WTC11 (cell line): Measurements from ENCODE around the gene ELANE.

Experiments
- CREB1 ChIP-seq: sonication (generic); formaldehyde crosslinking; IDR thresholded peaks from 2 replicates; pipeline ENCODE4 v1.8.0; 2023; ENCODE audit warnings: mild to moderate bottlenecking, missing genetic modification reagents
- FOXJ3 ChIP-seq: sonication (generic); formaldehyde crosslinking; IDR thresholded peaks from 2 replicates; pipeline ENCODE4 v1.9.0; 2021; ENCODE audit warnings: missing genetic modification reagents, mild to moderate bottlenecking, borderline replicate concordance
- NFATC4 ChIP-seq: fragments of 250-450 bp; sonication (Bioruptor Pico); IDR thresholded peaks from 2 replicates; pipeline ENCODE4 v1.9.0; 2021; ENCODE audit warnings: mild to moderate bottlenecking
- NFYB ChIP-seq: sonication (generic); formaldehyde crosslinking; conservative IDR thresholded peaks from 2 replicates; pipeline ENCODE4 v1.8.0; 2022; ENCODE audit warnings: low read depth, missing genetic modification reagents
- OVOL2 ChIP-seq: fragments of 250-450 bp; sonication (Bioruptor Pico); IDR thresholded peaks from 2 replicates; pipeline ENCODE4 v1.9.0; 2021; ENCODE audit warnings: mild to moderate bottlenecking, borderline replicate concordance
- RELA ChIP-seq: sonication (generic); formaldehyde crosslinking; IDR thresholded peaks from 2 replicates; pipeline ENCODE4 v1.8.1; 2022; ENCODE audit warnings: missing genetic modification reagents, mild to moderate bottlenecking, borderline replicate concordance
- SOX15 ChIP-seq: fragments of 250-450 bp; sonication (Bioruptor Pico); IDR thresholded peaks from 2 replicates; pipeline ENCODE4 v1.9.0; 2021; ENCODE audit warnings: mild to moderate bottlenecking
- TEAD1 ChIP-seq: sonication (generic); formaldehyde crosslinking; IDR thresholded peaks from 2 replicates; pipeline ENCODE4 v1.8.0; 2022; ENCODE audit warnings: mild to moderate bottlenecking, missing genetic modification reagents
- TEAD4 ChIP-seq: sonication (generic); formaldehyde crosslinking; IDR thresholded peaks from 2 replicates; pipeline ENCODE4 v1.8.0; 2022; ENCODE audit warnings: mild to moderate bottlenecking, missing genetic modification reagents
- ZNF121 ChIP-seq: sonication (generic); formaldehyde crosslinking; IDR thresholded peaks from 2 replicates; pipeline ENCODE4 v1.8.0; 2023; ENCODE audit warnings: missing genetic modification reagents
- TF ChIP-seq, protein P1 (sequence below): fragments of 200-600 bp; IDR thresholded peaks from 2 replicates; pipeline ENCODE4 v1.8.0; 2022; ENCODE audit warnings: antibody characterized with exemption
- TF ChIP-seq, protein P2 (sequence below): sonication (generic); formaldehyde crosslinking; IDR thresholded peaks from 2 replicates; pipeline ENCODE4 v1.8.1; 2022; ENCODE audit warnings: low read depth, missing genetic modification reagents, borderline replicate concordance

DNA sequence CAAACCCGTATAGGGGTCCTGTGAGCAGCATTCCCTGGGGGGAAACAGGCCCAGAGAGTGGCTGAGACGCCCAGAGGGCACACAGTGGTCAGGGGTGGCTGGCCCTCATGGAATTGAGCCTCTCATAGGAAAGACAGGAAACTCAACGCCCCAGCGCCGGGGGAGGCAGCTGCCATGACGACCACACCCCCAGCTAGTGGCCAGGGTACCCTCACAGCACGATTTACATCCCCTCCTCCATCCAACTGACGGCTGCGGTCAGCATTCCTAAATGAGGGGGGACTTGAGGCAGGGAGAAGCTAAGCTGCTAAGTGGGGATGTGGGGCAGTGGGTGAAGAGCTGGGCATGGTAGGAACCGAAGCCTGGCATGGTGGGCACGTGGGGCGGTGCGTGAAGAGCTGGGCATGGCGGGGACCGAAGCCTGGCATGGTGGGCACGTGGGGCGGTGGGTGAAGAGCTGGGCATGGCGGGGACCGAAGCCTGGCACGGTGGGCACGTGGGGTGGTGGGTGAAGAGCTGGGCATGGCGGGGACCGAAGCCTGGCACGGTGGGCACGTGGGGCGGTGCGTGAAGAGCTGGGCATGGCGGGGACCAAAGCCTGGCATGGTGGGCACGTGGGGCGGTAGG is 30.9 kb downstream of the ELANE start:
- TF ChIP-seq, protein P1, sequence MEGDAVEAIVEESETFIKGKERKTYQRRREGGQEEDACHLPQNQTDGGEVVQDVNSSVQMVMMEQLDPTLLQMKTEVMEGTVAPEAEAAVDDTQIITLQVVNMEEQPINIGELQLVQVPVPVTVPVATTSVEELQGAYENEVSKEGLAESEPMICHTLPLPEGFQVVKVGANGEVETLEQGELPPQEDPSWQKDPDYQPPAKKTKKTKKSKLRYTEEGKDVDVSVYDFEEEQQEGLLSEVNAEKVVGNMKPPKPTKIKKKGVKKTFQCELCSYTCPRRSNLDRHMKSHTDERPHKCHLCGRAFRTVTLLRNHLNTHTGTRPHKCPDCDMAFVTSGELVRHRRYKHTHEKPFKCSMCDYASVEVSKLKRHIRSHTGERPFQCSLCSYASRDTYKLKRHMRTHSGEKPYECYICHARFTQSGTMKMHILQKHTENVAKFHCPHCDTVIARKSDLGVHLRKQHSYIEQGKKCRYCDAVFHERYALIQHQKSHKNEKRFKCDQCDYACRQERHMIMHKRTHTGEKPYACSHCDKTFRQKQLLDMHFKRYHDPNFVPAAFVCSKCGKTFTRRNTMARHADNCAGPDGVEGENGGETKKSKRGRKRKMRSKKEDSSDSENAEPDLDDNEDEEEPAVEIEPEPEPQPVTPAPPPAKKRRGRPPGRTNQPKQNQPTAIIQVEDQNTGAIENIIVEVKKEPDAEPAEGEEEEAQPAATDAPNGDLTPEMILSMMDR = no peak
- TF ChIP-seq OVOL2 (CRISPR knock-in tag) (no peak), TEAD1 (CRISPR knock-in tag) (no peak), NFYB (no peak), NFATC4 (CRISPR knock-in tag) (no peak), RELA (CRISPR knock-in tag) (no peak), FOXJ3 (CRISPR knock-in tag) (no peak), SOX15 (CRISPR knock-in tag) (no peak), TEAD4 (CRISPR knock-in tag) (no peak), ZNF121 (CRISPR knock-in tag) (no peak), CREB1 (CRISPR knock-in tag) (no peak)
- TF ChIP-seq, protein P2, sequence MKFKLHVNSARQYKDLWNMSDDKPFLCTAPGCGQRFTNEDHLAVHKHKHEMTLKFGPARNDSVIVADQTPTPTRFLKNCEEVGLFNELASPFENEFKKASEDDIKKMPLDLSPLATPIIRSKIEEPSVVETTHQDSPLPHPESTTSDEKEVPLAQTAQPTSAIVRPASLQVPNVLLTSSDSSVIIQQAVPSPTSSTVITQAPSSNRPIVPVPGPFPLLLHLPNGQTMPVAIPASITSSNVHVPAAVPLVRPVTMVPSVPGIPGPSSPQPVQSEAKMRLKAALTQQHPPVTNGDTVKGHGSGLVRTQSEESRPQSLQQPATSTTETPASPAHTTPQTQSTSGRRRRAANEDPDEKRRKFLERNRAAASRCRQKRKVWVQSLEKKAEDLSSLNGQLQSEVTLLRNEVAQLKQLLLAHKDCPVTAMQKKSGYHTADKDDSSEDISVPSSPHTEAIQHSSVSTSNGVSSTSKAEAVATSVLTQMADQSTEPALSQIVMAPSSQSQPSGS = no peak
